ENCODE data around the gene KCNIP3. TPM values are rescaled to one million over a fixed set of nuclear protein-coding genes. Genes with fewer than 3 reads are reported as not detected.
A peak's percentile ranks its signal among the peaks of the same experiment; 100 is the strongest.
"Not testable (repeated sequence)": the region's sequence is repeated elsewhere in the genome, so short reads cannot be mapped to it uniquely, and the experiment has no call there.

KCNIP3 gene
- total and polyA plus RNA-seq, 2 donors (not counting 1 experiment from before 2014, with no cell fraction given): not detected

- H3K4me1 Mint-ChIP-seq; H3K27ac Mint-ChIP-seq; H3K4me3 ChIP-seq (ENCODE audit: control extremely low read depth in 1 of 5, extremely low read depth in 1 of 5, insufficient read depth in 1 of 5, low read depth in 2 of 5, low read length in 4 of 5); H3K4me1 ChIP-seq (ENCODE audit: control insufficient read depth in 2 of 2, insufficient read depth in 2 of 2, low read length in 2 of 2); H3K4me2 ChIP-seq (replicated peaks; ENCODE audit: low read depth, low read length, poor library complexity, severe bottlenecking); H3K27ac ChIP-seq (ENCODE audit: low read length in 2 of 2); POLR2A ChIA-PET; H3K36me3 ChIP-seq (replicated peaks in 1 of 2; ENCODE audit: control extremely low read depth in 1 of 2, control insufficient read depth in 1 of 2, extremely low read depth in 1 of 2, insufficient read depth in 2 of 2, low read length in 1 of 2); H3K4me3 Mint-ChIP-seq; H3K27me3 ChIP-seq (replicated peaks in 1 of 4; ENCODE audit: control extremely low read depth in 1 of 4, control insufficient read depth in 3 of 4, insufficient read depth in 4 of 4, low read length in 3 of 4); H3K27me3 Mint-ChIP-seq; H3K9ac ChIP-seq (ENCODE audit: low read length); intact Hi-C loops (cut with micrococcal nuclease); H2AFZ ChIP-seq (ENCODE audit: insufficient read depth, low read depth, low read length, poor library complexity, severe bottlenecking); H4K20me1 ChIP-seq (ENCODE audit: control insufficient read depth, insufficient read depth, low read length, poor library complexity, severe bottlenecking); H3K79me2 ChIP-seq (ENCODE audit: control insufficient read depth, insufficient read depth, low read length); H3K9me3 ChIP-seq (ENCODE audit: control extremely low read depth in 1 of 3, control insufficient read depth in 2 of 3, insufficient read depth in 1 of 3, low read length in 2 of 3); H3K9me3 Mint-ChIP-seq (ENCODE audit: insufficient read depth): not testable (repeated sequence)
- CTCF ChIA-PET: interaction anchor here (0.8 to 1.8 kb wide), 2 partner anchors 12 to 13 kb away, joined by 3 to 4 read pairs; partner anchors contain the start of gene FAHD2A
- WGBS (ENCODE audit: insufficient coverage): no CpG with 5 or more reads among the region's 9 CpGs
- ATAC-seq (ENCODE audit: low read depth) (peak; percentile 63), DNase-seq (peak; percentile 57)
- TF ChIP-seq, protein P1, sequence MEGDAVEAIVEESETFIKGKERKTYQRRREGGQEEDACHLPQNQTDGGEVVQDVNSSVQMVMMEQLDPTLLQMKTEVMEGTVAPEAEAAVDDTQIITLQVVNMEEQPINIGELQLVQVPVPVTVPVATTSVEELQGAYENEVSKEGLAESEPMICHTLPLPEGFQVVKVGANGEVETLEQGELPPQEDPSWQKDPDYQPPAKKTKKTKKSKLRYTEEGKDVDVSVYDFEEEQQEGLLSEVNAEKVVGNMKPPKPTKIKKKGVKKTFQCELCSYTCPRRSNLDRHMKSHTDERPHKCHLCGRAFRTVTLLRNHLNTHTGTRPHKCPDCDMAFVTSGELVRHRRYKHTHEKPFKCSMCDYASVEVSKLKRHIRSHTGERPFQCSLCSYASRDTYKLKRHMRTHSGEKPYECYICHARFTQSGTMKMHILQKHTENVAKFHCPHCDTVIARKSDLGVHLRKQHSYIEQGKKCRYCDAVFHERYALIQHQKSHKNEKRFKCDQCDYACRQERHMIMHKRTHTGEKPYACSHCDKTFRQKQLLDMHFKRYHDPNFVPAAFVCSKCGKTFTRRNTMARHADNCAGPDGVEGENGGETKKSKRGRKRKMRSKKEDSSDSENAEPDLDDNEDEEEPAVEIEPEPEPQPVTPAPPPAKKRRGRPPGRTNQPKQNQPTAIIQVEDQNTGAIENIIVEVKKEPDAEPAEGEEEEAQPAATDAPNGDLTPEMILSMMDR (IDR thresholded peaks at IDR 0.05): peak; percentile 73
These were observed 117.0 kb downstream of the KCNIP3 start for GRCh38 chr2:95414015-95414594.

GRCh38 chr2:95415138-95415537, 118.0 kb downstream of the KCNIP3 start:
- H4K20me1 ChIP-seq (ENCODE audit: control insufficient read depth, insufficient read depth, low read length, poor library complexity, severe bottlenecking); DNase-seq; H3K27me3 ChIP-seq (replicated peaks in 1 of 4; ENCODE audit: control extremely low read depth in 1 of 4, control insufficient read depth in 3 of 4, insufficient read depth in 4 of 4, low read length in 3 of 4); ATAC-seq (ENCODE audit: low read depth); H3K27me3 Mint-ChIP-seq; H3K9me3 ChIP-seq (ENCODE audit: control extremely low read depth in 1 of 3, control insufficient read depth in 2 of 3, insufficient read depth in 1 of 3, low read length in 2 of 3); H3K4me1 ChIP-seq (ENCODE audit: control insufficient read depth in 2 of 2, insufficient read depth in 2 of 2, low read length in 2 of 2); H3K27ac ChIP-seq (ENCODE audit: low read length in 2 of 2); H3K36me3 ChIP-seq (replicated peaks in 1 of 2; ENCODE audit: control extremely low read depth in 1 of 2, control insufficient read depth in 1 of 2, extremely low read depth in 1 of 2, insufficient read depth in 2 of 2, low read length in 1 of 2); H3K4me3 ChIP-seq (ENCODE audit: control extremely low read depth in 1 of 5, extremely low read depth in 1 of 5, insufficient read depth in 1 of 5, low read depth in 2 of 5, low read length in 4 of 5); H3K27ac Mint-ChIP-seq; H3K4me3 Mint-ChIP-seq; H3K9ac ChIP-seq (ENCODE audit: low read length); CTCF ChIA-PET; intact Hi-C loops (cut with micrococcal nuclease); H3K79me2 ChIP-seq (ENCODE audit: control insufficient read depth, insufficient read depth, low read length); H2AFZ ChIP-seq (ENCODE audit: insufficient read depth, low read depth, low read length, poor library complexity, severe bottlenecking); H3K4me1 Mint-ChIP-seq; H3K9me3 Mint-ChIP-seq (ENCODE audit: insufficient read depth); POLR2A ChIA-PET; H3K4me2 ChIP-seq (replicated peaks; ENCODE audit: low read depth, low read length, poor library complexity, severe bottlenecking): not testable (repeated sequence)
- 100% methylated on average over 1 of the region's 3 CpGs for WGBS (ENCODE audit: insufficient coverage)

GRCh38 chr2:95415561-95415960, 118.4 kb downstream of the KCNIP3 start:
- H3K9me3 ChIP-seq (ENCODE audit: control extremely low read depth in 1 of 3, control insufficient read depth in 2 of 3, insufficient read depth in 1 of 3, low read length in 2 of 3); DNase-seq; H3K79me2 ChIP-seq (ENCODE audit: control insufficient read depth, insufficient read depth, low read length); H2AFZ ChIP-seq (ENCODE audit: insufficient read depth, low read depth, low read length, poor library complexity, severe bottlenecking); H3K27me3 ChIP-seq (replicated peaks in 1 of 4; ENCODE audit: control extremely low read depth in 1 of 4, control insufficient read depth in 3 of 4, insufficient read depth in 4 of 4, low read length in 3 of 4); H3K27ac ChIP-seq (ENCODE audit: low read length in 2 of 2); H3K4me2 ChIP-seq (replicated peaks; ENCODE audit: low read depth, low read length, poor library complexity, severe bottlenecking); ATAC-seq (ENCODE audit: low read depth); H3K4me3 Mint-ChIP-seq; intact Hi-C loops (cut with micrococcal nuclease); H3K4me1 ChIP-seq (ENCODE audit: control insufficient read depth in 2 of 2, insufficient read depth in 2 of 2, low read length in 2 of 2); H3K9ac ChIP-seq (ENCODE audit: low read length); H3K36me3 ChIP-seq (replicated peaks in 1 of 2; ENCODE audit: control extremely low read depth in 1 of 2, control insufficient read depth in 1 of 2, extremely low read depth in 1 of 2, insufficient read depth in 2 of 2, low read length in 1 of 2); H3K27me3 Mint-ChIP-seq; H3K9me3 Mint-ChIP-seq (ENCODE audit: insufficient read depth); H3K27ac Mint-ChIP-seq; CTCF ChIA-PET; H3K4me3 ChIP-seq (ENCODE audit: control extremely low read depth in 1 of 5, extremely low read depth in 1 of 5, insufficient read depth in 1 of 5, low read depth in 2 of 5, low read length in 4 of 5); H3K4me1 Mint-ChIP-seq; POLR2A ChIA-PET; H4K20me1 ChIP-seq (ENCODE audit: control insufficient read depth, insufficient read depth, low read length, poor library complexity, severe bottlenecking): not testable (repeated sequence)
- over 99% methylated on average over 10 of the region's 16 CpGs for WGBS (ENCODE audit: insufficient coverage)

Measured in B cell (primary cell).